GM23338 (cell line): ENCODE results near the gene RBP4.

ENCODE experiments used
- CREB1 ChIP-seq: fragments of 250-450 bp; sonication (Bioruptor Pico); IDR thresholded peaks from 2 replicates; pipeline ENCODE4 v1.5.0; 2020; ENCODE audit warnings: low read depth, mild to moderate bottlenecking, moderate library complexity
- POLR2AphosphoS5 ChIP-seq: IDR thresholded peaks from 2 replicates; pipeline ENCODE4 v1.6.1; 2016; ENCODE audit warnings: antibody characterized with exemption, low read depth
- REST ChIP-seq: IDR thresholded peaks from one replicate; pipeline ENCODE4 v1.6.1; 2018; ENCODE audit warnings: antibody characterized with exemption; ENCODE audit not compliant: unreplicated experiment
- STAT1 ChIP-seq: IDR thresholded peaks from one replicate; pipeline ENCODE4 v1.6.1; 2016; ENCODE audit warnings: antibody characterized with exemption; ENCODE audit not compliant: unreplicated experiment
- ZNF114 ChIP-seq: fragments of 250-450 bp; sonication (Bioruptor Pico); IDR thresholded peaks from 2 replicates; pipeline ENCODE4 v1.5.0; 2020; ENCODE audit warnings: mild to moderate bottlenecking, moderate library complexity
- ZNF331 ChIP-seq: fragments of 250-450 bp; sonication (Bioruptor Pico); IDR thresholded peaks from 2 replicates; pipeline ENCODE4 v1.5.0; 2020; ENCODE audit warnings: low read depth, mild to moderate bottlenecking, moderate library complexity
- ZNF462 ChIP-seq: fragments of 250-450 bp; sonication (Bioruptor Pico); IDR thresholded peaks from 2 replicates; pipeline ENCODE4 v1.5.0; 2020; ENCODE audit warnings: mild to moderate bottlenecking, moderate library complexity
- TF ChIP-seq, protein P1 (sequence below), 2 experiments: fragments of 200-600 bp in 1 of 2; sonication (generic) in 1 of 2; conservative IDR thresholded peaks; 2 replicates each; pipeline versions ENCODE4 v1.5.1 to v1.6.1; 2016 to 2017; ENCODE audit warnings: antibody characterized with exemption in 2 of 2, low read depth in 2 of 2, mild to moderate bottlenecking in 2 of 2, moderate library complexity in 1 of 2

GRCh38 chr10:93599335-93599734, 1.7 kb downstream of the RBP4 start:
- TF ChIP-seq, protein P1, sequence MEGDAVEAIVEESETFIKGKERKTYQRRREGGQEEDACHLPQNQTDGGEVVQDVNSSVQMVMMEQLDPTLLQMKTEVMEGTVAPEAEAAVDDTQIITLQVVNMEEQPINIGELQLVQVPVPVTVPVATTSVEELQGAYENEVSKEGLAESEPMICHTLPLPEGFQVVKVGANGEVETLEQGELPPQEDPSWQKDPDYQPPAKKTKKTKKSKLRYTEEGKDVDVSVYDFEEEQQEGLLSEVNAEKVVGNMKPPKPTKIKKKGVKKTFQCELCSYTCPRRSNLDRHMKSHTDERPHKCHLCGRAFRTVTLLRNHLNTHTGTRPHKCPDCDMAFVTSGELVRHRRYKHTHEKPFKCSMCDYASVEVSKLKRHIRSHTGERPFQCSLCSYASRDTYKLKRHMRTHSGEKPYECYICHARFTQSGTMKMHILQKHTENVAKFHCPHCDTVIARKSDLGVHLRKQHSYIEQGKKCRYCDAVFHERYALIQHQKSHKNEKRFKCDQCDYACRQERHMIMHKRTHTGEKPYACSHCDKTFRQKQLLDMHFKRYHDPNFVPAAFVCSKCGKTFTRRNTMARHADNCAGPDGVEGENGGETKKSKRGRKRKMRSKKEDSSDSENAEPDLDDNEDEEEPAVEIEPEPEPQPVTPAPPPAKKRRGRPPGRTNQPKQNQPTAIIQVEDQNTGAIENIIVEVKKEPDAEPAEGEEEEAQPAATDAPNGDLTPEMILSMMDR (conservative IDR thresholded peaks at IDR 0.05; ENCODE audit: low read depth in 2 of 2) = no peak
- TF ChIP-seq CREB1 (no peak), POLR2AphosphoS5 (no peak), REST (no peak), ZNF114 (no peak), ZNF331 (CRISPR knock-in tag) (no peak), ZNF462 (CRISPR knock-in tag) (no peak), STAT1 (no peak)
